AG09309 (cell line): ENCODE measurements around the gene CRYGN.

ENCODE experiments used
- DNase-seq: peaks from one replicate; pipeline ENCODE4 v3.0.0-alpha.2; 2010; ENCODE audit warnings: low read depth
- H3K4me3 ChIP-seq: 2 replicates; pipeline ENCODE4 v1.5.1; 2011; ENCODE audit warnings: mild to moderate bottlenecking, low read depth, low read length, moderate library complexity; ENCODE audit not compliant: control insufficient read depth
- TF ChIP-seq, protein P1 (sequence below): IDR thresholded peaks from 2 replicates; pipeline ENCODE4 v1.5.1; 2011; ENCODE audit warnings: mild to moderate bottlenecking, low read depth, low read length, inconsistent platforms; ENCODE audit not compliant: insufficient read depth, control insufficient read depth; ENCODE audit errors: missing control alignments

The CRYGN gene, protein sequence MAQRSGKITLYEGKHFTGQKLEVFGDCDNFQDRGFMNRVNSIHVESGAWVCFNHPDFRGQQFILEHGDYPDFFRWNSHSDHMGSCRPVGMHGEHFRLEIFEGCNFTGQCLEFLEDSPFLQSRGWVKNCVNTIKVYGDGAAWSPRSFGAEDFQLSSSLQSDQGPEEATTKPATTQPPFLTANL

DNA sequence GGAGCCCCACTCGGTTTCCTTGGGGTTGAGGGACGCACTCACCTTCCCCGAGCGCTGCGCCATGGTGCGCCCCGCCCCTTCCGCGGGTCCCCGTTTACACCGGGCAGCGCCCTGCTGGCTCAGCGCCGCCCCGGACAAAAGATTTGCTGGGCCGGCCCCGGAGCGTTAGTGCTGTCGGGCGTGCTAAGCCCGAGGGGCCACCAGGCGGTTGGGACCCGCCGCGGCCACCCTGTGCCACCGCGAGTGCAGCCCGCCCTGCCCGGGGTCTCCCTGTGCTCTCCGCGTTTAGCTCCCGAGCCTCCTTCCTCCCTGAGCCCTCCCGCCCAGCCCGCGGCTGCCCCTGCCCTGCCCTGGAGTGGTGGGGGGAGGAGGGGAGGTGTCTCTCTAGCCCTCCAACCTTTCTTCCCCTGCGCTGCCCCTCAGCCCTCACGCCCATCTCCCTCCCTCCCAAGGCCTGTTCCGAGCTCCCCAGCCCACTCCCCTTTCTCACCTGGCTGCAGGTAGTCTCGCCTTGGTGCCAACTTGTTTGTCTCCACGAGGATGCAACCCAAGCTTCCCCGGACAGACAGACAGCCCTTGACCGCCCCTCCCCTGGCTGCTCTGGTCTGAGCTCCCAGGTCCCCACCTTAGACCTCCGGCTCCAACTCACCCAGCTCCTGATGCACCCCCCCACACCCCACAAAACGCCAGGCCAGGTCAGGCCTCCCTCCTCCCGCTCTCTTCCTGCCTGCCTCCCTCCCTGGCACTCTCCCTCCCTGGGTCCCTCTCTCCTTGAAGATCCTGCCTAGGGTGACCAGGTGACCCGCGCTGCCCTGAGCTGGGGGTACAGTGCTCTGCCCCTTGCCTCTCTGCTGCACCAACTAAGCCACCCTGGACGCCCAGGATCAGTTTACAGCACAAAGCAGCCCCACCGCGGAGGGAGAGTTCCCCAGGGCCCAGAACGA is at the start of gene CRYGN:
TSS of gene CRYGN (minus strand) at position 287 of the 944 bp plus-strand sequence. CDS start at position 63, 224 bp downstream.
- H3K4me3 ChIP-seq: no peak within 1 kb of the TSS
- TF ChIP-seq, protein P1, sequence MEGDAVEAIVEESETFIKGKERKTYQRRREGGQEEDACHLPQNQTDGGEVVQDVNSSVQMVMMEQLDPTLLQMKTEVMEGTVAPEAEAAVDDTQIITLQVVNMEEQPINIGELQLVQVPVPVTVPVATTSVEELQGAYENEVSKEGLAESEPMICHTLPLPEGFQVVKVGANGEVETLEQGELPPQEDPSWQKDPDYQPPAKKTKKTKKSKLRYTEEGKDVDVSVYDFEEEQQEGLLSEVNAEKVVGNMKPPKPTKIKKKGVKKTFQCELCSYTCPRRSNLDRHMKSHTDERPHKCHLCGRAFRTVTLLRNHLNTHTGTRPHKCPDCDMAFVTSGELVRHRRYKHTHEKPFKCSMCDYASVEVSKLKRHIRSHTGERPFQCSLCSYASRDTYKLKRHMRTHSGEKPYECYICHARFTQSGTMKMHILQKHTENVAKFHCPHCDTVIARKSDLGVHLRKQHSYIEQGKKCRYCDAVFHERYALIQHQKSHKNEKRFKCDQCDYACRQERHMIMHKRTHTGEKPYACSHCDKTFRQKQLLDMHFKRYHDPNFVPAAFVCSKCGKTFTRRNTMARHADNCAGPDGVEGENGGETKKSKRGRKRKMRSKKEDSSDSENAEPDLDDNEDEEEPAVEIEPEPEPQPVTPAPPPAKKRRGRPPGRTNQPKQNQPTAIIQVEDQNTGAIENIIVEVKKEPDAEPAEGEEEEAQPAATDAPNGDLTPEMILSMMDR: no peak
- no peak for DNase-seq

DNA sequence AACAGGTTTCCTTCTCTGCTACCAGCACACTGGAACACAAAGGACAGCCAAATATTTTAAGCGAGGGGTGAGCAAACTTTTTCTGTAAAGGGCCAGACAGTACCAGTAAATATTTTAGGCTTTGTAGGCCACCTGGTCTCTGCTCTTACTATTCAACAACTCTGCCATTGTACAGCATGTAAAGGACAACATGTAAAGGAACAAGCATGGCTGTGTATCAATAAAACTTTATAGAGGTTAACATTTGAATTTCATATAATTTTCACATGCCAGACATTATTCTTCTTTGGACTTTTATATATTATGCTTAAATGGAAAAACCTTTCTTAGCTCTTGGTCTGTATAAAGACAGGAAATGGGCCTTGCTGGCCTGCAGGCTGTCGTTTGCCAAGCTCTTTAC is 49.6 kb upstream of the CRYGN start:
- no peak for DNase-seq
- H3K4me3 ChIP-seq: no peak overlapping the region
- TF ChIP-seq, protein P1: no peak

DNA sequence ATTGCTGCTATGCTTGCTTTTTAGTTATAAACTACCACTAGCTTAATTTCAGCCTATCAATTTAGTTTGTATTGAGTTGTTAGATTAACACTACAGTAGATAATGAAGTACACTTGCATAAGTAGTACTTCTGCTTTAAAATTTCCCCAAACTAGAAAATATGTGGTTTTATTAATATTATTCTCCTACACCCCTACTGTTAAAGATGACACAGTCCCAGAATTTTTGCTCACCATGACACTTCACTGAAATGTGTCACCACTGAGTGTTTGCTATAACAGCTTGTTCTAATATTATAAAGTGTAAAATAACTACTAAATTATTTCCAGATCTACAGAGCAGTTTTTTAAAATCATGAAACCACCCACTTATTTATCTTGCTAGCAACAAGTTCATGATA is 48.2 kb upstream of the CRYGN start:
- no peak for DNase-seq
- TF ChIP-seq, protein P1: no peak
- no peak overlapping the region for H3K4me3 ChIP-seq

DNA sequence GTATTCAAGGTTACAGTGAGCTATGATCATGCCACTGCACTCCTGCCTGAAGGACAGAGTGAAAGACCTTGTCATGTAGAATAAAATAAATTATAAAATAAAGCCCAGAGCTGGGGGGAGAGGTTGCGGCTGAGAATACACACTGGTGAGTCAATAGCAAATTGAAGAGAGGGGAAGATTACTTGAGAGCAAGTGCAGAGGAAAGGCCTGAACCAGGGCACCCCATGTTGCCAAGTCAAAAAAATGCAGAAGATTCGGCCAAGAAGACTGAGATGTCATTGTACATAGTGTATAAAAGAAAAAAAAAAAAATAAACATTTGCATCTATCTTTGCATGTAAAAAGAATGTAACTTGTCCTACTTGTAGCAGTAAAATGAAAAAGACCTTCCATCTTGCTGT is 47.3 kb upstream of the CRYGN start:
- H3K4me3 ChIP-seq: no peak overlapping the region
- TF ChIP-seq, protein P1: no peak
- DNase-seq: no peak

DNA sequence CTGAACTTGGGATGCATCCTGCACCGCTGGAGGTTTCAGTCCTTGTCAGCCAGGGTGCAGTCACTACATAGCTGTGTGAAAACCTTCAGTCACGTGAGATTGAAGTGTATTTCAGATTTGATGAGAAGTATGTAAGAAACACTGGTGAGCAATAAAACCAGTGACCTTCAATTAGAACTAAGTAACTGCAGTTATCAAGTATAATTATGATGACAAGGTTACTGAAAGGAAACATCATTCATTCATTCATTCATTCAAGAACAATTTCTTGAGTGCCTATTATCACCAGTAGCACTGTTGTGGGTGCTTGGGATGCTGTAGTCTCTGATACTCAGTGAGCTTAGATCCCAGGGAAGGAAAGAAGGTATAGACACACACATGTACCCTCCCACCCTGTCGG is 46.1 kb upstream of the CRYGN start:
- no peak for DNase-seq
- H3K4me3 ChIP-seq: no peak overlapping the region
- TF ChIP-seq, protein P1: no peak

DNA sequence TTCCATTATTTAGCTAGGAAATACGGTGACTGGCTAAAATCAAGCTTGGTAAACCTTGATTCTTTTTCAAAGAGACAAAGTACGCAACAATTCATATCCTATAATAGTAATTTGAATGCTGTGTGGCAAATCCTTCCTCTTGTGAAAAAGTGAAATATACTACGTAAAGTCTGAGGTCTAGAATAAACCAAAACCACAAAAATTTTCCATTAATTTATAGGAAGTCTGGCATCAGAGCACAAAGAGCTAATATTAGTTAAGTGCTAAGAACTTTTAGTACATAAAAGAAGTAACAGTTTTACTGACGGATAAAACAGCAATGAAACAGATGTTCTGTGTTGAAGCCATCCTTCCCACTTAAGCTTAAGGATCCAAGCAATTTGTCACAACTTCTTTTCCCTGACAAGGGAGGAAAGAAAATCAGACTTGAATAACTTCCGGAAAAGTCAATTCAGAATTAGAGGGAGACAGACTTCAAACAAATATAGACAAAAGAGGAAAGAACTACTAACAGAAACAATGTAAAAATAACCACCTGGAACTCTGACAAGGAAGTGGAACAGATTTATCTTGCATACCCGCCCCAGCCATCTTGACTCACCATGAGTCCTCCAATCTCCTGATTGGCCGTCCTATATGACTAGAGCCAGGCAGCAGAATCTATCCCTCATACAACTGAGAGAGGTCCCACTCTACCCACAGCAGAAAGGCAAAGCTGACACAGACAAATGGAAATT is 45.2 kb upstream of the CRYGN start:
- no peak overlapping the region for H3K4me3 ChIP-seq
- DNase-seq: peak; percentile 55
- TF ChIP-seq, protein P1: no peak
